ENCODE measurements around the gene PSMA7.

DNA sequence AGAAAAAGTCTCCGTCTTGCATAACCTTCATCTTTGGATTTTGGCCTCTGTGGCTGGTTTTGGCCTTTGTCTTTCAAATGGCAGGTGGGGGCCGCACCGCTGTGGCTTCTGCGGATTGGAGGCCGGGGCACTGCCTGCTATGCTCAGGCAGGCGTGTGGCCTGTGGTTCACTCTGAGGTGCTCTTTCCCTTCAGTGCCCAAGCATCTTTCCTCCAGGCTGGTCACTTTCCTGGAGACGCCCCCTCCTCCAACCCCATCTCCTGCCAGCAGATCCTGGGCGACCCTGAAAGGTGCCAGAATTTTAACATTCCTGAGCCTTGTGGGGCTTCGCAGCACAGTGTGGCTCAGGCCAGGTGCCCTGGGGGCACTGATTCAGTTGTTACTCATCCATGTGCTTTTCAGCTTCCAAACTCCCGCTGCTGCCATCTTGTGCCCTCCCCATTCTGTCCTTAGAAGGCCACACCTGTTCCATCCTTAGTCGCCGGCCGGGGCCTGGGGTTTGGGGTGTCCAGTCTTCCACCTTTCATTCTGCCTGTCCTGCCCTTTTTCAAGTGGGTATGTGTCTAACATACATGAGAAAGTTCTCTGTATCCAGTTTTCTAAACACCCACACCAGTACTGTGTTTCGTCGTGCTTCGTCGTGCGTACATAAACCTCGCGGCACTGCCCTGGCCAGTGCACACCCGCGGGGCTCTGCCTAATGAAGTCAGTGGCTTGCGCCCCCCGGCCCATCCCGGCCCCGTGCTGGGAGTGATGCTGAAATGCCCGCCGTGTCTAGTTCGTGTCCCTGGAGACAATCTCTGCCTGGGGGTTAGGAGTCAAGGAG lies 12.4 kb upstream of the PSMA7 start:
- TF ChIP-seq CTCF (conservative IDR thresholded peaks at IDR 0.05 in 1 of 2, IDR thresholded peaks at IDR 0.05 in 1 of 2; ENCODE audit: extremely low read depth in 1 of 2, insufficient read depth in 1 of 2, low read depth in 1 of 2, low read length in 2 of 2) (peak in 1 of 2 donors; percentile 15), EZH2 (IDR thresholded peaks at IDR 0.05; ENCODE audit: borderline replicate concordance, low read length) (no peak)
